GM19099 (cell line): Measurements from ENCODE around the gene PCGF3.

Source experiments
- POLR2A ChIP-seq: IDR thresholded peaks from 3 replicates; pipeline ENCODE4 v1.6.1; 2011; ENCODE audit warnings: low read depth; ENCODE audit not compliant: insufficient read length; ENCODE audit errors: extremely low read depth

Gene PCGF3

DNA sequence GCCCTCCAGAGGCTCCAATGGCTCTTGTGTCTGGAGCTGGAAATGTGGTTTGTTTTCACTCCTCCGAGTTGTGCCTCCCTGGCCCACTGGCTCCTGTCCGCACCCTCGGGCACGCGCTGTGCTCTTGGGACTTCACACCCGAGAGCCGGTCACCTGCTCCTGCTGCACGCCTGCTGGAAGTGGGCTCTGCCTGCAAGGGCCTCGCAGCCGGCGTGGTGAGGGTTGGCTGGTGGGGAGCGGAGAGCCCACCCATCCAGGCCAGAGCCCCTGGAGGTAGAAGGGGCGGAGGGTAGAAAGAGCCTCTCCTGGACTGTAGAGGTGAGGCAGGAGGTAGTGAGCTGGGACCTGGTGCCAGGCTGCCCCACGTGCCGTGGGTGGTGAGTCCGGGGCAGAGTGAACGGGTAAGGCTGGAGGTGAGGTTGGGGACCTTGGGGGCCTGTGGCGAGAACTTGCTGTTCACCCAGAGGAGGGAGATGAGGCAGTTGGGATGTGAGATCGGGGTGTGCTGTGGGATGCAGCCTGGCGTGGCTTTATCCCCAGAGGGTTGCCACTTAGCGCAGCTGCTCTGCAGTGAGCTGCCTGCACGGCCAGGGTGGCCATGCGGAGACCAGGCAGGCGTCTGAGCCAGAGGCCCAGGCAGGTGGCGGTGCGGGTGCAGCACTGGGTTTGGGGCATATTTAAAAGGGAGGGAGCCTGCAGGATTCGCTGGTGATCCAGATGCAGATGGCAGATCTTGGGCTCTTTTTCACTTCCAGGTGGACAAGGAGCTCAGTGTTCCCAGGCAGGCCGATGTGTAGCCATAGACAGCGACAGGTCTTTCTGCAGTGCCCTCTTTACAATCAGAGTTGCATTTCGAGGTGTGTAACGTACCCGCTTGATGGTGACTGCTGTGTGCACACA, 48.8 kb downstream of the PCGF3 start:
- TF ChIP-seq POLR2A, result no peak

DNA sequence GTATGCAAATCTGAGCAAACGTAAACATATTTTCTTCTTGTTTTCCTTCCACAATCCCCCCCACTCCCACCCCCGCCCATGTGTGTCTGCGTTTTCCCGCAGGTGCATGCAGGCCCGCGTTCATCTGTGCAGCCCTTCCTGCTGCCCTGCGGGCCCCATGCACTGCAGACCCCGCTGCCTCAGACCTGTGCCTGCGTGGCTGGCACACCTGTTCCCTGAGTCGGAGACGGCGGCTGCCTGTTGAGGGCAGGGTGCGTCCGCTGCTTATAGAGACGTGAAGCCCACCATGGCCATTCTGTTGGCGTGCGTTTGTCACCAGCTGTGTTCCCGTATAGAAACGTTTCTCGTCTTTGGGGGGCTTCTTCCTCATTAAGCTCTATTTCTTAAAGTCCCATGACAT, 51.5 kb downstream of the PCGF3 start:
- no peak for TF ChIP-seq POLR2A

DNA sequence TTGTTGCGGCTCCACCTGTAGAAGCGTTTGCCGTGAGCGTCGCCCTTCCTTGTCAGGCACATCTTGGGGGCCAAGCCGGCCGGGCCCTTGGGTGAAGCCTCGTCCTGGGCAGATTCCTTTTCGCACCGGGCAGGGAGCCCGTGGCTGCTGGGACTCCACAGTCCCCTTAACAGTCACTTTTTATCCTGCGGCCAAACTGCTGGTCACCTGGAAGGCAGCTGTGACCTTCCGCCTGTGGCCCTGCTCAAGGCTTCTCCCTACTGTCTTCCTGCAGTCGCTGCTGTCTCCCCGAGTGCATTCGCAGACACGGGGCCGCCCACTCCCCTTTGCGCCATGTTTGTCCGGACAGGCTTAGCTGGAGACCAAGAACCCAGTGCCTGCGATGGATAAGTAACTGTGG, 55.0 kb downstream of the PCGF3 start:
- no peak for TF ChIP-seq POLR2A

GRCh38 chr4:761086-761485, 55.5 kb downstream of the PCGF3 start:
- no peak for TF ChIP-seq POLR2A

DNA sequence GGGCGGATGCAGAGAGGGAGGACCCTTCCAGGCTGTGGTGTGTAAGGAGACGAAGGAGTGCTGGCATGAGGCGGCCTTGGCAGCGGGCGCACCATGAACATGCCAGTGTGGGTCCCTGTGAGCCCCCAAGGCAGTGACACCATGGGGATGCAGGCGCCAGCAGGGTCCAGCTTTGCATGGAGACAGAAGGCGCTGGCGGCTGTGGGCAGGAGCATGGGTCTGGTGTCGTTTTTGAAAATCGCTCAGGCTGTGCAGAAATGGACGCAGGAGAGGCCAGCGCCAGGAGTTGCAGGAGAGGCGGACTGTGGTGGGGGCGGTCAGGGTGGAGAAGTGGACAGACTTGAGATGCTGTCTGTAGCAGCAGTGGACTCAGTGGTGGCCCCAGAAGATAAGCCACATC, 56.1 kb downstream of the PCGF3 start:
- TF ChIP-seq POLR2A, result no peak

- TF ChIP-seq POLR2A, result no peak
Measured at GRCh38 chr4:762211-763190, 56.9 kb downstream of the PCGF3 start.

DNA sequence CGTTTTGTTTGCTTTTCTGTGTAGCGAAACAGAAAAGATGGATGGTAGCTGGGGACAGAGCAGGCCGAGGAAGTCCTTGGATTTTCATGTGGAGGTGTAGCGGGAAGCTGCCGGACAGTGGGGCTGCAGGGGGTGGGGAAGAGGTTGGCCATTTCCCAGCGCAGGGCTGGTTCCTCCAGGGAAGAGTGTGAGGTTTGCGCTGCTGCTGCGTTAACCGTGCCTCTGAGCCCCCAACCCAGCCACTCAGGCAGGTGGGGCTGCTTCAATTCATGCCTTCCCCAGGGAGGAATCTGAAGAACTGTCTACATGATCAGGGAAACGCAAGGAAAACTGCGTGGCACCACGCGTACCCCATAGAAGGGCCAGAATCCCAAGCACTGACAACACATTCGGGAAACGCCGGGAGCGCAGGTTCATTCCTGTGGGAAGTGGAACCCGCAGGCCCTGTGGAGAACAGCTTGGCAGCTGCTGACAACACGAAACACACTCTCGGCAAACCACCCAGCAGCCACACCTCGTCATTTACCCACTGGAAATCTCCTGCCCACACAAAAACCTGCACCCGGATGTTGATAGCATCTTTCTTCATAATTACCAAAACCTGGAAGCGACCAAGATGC, 57.7 kb downstream of the PCGF3 start:
- TF ChIP-seq POLR2A, result no peak

GRCh38 chr4:763922-764321, 58.3 kb downstream of the PCGF3 start:
- TF ChIP-seq POLR2A, result no peak

DNA sequence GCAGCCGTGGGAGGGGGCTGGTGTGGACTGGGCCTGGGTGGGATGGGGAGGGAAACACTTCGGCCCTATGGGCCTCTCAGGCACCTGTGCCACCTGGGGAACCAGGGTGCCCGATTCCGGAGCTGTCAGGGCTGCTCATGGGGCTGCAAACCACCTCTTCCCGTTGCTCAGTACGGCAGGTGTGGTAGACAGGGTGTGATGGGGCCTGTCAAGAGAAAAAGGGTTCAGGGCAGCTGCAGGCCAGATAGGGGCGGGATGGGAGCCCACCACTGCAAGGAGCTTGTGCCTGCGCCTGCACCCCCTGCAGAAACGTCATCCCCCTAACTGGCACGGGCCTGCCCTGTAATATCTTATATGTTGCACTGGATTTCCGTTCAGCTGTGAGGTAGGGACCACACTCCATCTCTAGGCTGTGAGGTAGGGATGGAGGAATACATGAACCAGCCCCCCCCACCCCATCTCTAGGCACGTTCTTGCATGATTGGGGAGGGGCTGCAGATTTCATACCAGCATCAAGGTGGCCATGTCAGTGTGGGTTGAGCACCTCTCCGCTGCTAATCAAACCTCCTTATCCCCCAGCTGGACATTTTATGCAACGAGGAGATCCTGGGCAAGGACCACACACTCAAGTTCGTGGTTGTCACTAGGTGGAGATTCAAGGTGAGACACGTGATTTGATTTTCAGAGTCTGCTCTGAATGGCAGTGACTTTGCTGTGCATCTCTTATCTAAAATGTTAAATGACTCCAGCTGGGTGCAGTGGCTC, 59.0 kb downstream of the PCGF3 start:
- TF ChIP-seq POLR2A, result no peak

DNA sequence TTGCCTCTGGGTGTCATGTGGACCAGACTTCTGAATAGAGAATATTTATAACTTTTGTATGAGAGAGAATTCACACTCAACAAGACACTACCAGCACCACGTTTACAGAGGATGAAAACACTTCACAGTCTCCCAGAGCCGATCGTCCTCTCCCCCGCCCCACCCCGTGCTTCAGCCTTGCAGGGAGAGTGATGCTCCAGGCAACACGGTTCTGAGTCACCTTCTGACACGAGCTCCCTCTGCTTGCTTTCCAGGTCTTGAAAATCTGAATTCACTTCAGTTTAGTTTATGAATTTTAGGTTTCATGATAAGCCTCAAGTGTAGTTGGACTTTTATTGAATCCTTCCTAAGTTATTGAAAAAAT, 60.5 kb downstream of the PCGF3 start:
- no peak for TF ChIP-seq POLR2A

DNA sequence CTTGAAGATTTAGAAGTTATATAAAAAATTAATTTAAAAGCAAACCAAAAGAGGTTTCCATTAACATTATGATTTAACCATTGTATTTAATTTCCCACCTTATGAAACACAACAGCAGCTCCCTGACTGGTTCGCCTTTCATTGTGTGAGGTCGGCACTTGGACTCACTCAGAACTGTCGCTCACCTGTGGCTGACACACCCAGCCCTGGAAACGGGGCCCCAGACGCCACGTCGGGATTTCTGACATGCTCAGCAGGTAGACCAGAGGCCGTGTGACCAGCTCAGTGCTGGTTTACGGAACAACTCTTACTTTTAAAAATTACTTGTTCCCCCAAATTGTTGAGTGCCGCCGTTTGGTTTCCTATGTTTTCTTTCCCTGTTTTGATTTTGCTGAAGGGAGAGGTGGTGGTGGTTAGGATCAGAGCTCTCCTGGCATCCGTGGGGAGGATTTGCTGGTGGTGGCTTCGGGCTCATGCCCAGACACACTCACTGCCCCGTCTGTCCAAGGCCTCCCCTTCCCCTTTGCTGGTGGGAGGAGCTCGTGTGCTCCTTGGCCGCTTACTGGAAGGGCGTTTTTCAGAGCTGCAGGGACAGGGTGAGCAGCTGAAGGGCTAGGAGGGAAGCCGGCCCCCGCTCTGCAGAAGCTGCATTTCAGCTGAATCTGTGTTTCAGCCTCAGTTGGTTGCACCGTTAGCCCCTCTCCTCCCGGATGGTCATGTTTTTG, 61.1 kb downstream of the PCGF3 start:
- TF ChIP-seq POLR2A, result no peak

GRCh38 chr4:768076-768475, 62.4 kb downstream of the PCGF3 start:
- no peak for TF ChIP-seq POLR2A

DNA sequence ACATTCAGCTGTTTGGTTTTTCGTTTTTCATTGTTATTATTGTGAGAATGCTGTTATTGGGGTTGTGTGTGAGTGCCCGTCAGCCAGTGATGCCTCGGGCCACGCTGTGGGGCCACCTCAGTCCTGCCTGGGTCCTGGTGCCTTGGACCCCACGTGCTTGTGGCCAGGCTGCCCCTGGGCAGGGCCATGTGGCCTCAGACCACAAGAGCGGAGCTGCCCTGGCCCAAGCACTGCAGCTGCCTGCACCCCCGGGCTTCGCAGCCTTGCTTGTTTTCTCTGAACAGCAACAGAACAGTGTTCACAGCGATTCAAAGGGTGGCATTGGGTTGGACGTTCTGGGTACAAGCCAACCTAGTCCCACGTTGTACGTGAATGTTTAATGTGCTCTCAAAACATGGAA, 63.4 kb downstream of the PCGF3 start:
- TF ChIP-seq POLR2A, result no peak

DNA sequence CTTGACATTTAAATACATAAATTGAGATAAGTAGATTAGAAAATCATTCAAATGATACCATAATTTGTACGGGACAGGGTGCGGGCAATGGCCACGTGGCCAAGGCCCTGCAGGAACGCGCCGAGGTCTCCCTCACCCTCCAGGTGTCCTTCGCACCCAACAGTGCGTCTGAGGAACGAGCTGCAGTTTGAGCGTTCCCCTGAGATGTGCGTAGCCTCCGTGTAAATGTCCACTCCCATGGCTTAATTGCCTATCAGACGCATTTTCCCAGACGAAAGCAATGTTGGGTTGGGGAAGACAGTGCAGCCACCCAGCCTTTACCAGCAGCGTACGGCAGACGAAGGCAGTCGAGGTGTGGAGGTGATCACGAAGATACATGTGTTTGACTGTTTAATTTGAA, 63.9 kb downstream of the PCGF3 start:
- no peak for TF ChIP-seq POLR2A
